HG03521 (cell line): Measurements from ENCODE around the gene PXYLP1.

ENCODE experiments used
- ATAC-seq: cut with Tn5 transposase; IDR thresholded peaks from one replicate; pipeline ENCODE4 v1.9.1; 2021; ENCODE audit warnings: mild to moderate bottlenecking, moderate library complexity; ENCODE audit not compliant: unreplicated experiment

The PXYLP1 gene

DNA sequence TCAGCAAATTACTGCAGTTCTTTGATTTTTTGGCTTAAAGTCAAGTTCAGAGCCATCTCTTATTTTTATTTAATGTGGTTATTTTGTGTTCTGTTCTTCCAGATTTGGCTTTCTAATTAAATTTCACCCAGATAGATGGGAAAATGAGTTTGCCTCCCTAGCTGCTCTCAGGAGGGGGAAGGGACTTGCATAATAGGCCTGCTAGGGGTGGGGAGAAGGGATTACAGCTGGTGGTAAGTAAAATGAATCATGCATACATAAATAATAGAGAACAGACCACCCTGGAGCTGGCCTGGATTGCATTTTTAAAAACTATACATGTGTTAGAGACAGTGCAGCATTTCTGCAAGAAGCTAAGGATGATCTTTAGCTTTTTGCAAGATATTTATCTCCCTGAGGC is 3.9 kb upstream of the PXYLP1 start:
- no peak for ATAC-seq

DNA sequence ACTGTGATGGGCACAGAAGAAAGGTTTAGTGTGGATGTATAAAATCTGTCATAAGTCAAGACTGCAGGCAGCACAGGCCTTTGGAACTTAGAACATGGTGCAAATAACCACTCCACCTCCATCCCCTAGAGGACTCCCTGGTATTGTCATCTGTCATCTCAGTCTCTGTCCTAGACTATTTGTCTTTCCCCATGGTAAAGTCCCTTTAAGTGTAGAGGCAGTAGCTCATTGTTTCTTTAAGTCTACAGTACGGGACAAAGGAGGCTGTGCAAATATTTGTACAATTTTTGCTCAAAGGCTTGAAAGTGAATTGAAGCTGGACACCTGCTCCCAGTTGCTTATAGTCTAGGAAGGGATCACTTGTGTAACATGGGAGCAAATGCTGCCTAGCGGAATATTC is 3.2 kb upstream of the PXYLP1 start:
- ATAC-seq = no peak

DNA sequence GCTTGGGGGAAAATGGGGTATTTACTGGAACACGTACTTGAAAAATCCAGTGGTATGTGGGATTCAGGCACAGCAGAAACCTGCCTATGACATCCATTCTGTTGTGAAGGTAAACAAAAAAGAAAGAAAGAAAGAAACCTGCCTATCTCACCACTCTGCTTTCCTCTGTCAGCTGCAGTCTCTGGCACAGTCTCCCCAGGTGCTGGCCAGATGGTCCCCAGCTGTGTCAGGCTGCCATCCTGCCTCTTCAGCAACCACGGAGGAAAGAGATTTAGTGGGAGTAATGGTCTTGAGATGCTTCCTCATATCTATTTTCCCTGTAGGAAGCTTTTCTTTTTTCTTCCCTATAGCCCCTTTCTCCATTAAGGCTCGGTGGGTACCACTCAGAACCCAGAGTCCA is 2.5 kb upstream of the PXYLP1 start:
- ATAC-seq = no peak

DNA sequence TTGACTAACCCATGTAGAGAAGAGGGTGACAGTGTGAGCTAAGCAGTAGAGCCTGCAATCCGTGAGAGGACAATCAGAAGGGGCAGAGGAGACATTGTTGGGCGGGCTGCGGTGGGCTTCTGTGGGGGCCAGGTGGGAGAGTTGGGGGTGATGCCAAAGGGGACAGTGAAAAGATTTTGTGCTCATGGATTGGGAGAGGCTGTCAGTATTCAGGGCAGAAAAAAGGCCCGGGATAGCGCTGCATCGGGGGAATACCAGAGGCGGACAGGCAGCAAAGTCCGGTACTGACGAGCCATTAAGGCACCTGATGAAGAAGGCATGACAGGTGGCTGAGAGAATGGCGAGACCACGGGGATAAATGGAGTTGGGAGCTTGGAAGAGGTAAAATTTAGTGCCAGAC is 1.3 kb upstream of the PXYLP1 start:
- no peak for ATAC-seq

DNA sequence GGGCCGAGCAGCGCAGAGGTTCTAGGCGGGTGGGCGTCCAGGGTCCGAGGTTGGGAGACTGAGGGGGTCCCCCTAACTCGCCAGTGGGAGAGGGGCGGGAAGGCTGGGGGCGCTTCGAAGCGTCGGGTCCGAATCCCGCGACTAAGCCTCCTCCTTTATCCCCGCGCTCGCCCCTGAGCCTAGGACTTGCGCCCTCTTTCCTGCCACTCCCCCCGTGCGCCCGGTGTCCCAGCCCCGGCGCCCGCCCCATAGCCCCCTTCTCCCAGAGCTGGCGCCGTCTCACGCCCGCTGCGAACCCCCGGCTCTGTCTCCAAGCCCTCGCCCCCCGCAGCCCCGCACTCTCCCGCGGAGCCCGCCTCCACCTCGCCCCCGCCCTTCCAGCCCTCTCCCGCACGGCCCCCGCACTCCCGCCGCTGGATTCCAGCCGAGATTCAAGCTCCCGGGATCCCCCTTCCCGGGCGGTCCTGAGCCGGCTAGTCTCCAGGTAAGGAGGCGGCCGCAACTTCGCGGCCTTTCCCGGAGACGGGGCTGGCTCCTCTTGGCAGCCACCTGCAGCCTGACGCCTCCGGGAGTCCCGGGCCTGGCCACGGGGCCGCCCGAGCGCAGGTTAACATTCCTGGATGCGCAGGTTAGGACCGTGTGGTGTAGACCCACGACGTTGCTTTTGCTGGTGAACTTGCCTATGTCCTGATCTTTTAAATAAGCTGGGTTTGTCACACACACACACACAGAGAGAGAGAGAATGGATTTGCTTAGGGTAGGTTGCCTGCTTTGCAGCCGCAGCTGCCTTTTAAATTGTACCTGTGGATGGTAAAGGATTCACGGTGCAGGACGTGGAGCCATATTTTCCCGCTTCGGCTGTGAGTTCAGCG is 563 bp downstream of the PXYLP1 start:
- no peak for ATAC-seq

DNA sequence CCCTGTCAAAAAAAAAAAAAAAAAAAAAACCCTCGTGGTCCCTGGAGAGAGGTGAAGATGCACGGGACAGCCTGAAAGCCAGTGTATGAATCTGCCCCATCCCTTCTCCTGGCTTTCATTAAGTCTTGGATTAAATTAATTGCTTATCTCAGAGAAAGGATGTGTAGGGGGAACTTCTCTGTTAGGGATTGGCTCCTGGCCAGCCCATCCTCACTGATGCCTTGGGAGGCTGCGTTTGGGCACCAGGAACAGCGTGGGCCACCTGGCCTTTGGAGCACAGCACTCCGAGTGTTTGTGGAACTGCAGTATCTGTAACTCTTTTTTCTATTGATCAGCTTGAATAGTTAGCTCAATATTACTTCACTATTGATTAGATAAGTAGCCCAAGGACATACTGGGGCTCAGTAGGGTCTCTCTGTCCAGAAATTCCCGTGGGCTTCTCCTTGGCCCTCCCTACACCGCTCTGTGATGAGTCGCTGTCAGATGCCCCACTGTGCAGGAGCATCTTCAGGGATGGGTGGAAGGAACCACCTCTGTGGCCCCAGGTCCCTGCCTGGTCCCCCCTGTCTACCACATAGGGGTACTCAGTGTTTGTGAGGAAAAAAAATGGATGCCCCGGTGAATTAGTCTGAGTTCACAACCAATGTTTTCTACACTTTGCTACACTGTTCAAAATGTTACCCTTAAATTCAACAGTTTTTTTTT is 2.0 kb downstream of the PXYLP1 start:
- no peak for ATAC-seq

DNA sequence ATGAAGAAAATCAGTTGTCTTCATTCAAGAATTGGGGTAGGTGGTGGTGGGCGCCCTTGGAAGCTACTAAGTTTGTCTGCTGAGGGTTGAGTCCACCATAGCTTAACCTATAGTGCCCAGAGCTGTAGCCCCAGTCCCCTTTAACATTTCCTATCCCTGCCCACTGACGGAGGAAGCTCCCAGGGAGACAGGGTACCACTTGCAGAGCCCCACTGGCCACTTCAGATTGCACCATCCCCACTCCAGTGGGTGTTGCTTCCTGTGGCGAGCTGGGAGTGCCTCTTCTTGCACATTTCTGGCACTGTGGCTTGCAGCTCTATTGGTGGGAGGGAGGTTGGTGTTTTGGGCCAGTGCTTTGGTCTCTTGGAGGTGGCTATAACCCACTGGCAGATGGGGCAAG is 2.7 kb downstream of the PXYLP1 start:
- no peak for ATAC-seq

DNA sequence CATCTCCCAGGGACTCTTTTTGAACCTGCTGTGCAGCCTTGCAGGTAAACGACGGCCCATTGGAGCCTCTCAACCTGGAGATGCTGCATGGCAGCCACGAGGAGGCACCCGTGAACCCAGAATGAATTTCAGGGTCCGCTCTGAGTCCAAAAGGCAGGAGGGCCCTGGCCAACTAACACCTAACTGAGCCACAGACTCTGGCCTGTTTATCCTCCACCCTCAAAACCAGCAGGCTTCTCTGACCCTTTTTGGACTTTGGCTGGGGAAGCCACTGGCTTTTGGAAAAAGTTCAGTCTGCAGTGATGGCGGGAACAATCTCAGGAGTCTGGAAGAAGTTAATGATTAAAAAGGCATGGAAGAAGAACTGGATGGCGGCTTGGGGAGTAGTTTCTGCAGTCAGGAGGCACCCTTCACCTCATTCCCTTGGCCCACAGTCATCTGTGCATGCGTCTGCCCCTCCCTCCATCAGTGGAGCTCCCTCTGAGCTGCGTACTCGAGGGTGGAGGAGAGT is 4.1 kb downstream of the PXYLP1 start:
- no peak for ATAC-seq

DNA sequence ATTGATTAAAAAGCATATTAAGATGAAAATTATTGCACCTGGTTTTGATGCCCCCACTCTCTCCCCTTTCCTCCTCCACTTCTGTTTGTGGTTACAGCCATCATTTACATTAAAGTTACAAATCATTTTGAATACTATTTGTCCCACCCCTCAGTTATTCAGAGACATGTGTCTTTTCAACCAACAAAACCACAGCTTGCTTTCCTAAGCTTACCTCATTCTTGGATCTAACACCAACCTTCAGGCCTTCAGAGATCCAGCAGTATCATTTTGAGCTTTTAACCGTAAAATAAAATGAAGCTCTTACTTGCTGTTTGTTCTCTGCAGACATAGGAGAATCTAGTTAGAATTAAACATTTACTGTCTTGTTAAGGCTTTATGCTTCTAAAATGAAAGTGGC is 4.7 kb downstream of the PXYLP1 start:
- ATAC-seq = no peak

DNA sequence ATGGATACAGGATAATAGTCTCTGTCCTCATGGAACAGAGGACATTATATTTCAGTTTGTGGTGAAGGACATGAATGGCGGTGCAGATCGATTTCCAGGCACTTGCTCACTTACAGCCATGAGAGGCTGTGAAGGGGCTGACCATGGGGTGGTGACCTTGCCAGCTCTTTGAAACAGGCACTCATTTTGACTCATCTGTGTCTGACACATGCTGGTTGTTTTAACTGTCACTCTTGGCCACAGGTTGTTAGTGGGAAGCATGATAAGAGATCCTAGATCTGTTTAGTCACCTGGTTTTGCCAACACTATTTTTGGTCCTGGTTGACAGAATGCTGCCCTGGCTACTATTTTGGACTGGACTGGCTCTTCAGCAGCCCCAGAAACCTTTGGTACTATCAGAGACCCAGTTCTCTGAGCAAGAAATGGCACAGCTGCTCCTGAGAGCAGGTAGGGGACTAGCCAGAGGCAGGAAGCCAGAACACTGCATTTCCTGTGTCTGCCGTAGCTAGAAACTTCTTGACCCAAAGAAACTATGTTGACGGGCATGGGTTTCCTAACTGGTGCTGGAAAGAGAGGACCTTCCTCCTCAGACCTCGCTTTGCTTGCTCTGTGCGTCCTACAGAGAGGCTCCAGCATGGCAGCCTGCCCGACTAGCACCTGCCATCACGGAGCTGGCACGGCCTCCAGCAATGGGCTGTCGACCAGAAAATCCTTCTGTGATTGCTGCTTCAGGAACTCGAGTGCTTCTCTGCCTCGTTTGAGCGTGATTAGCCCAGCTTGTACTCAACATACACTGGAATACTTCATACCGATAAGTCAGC is 6.3 kb downstream of the PXYLP1 start:
- ATAC-seq = no peak

DNA sequence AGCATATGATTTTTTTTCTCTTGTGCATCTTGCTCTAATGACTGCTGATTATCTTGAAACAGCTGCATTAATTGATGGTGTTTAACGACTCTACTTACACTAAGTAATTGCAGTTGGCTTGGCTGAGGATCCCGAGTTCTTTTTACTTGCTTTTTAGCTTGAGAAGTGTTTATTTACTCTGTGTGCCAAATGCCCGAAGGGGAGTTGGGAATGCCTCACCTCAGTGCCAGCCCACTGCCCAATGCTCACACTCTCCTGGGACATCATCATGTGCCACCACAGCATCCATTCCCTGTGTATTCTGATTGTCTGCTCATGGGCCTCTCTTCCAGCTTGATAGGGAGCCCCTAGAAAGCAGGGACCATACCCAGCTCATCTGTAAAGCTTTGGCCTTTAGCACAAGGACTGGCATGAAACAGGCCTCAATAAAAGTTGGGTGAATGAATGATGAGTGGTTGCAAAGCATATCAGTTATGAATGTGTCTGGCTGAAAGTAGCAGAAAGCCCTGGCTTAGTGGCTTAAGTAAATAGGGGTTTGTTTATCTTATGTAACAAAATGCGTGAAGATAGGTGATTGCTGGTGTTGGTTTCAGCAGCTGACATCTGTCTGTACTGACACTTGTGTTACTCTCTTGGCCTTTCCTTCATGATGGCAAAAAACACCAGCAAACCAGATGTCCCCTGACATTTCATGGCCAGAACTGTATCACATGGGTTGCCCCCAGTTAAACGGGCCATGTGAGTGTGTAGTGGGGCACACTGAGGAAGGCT is 8.1 kb downstream of the PXYLP1 start:
- ATAC-seq = no peak

DNA sequence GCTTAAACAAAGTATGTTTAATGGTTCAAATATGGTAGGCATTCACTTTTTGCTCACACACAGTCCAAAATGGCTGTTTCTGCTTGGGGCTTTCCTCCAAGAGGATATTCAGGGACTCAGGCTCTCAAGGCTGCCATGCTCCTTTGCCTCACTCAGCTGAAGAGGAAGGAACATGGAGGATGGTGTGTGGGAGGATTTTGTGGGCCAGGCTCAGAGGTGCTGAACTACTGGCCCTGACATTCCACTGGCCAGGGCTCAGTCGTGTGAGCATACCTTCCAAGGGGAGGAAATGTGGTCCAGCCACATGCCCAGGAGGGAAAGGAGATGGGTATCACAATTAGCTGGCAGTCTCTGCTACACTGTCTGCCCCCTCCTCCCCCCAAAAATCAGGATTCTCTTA is 8.7 kb downstream of the PXYLP1 start:
- no peak for ATAC-seq

DNA sequence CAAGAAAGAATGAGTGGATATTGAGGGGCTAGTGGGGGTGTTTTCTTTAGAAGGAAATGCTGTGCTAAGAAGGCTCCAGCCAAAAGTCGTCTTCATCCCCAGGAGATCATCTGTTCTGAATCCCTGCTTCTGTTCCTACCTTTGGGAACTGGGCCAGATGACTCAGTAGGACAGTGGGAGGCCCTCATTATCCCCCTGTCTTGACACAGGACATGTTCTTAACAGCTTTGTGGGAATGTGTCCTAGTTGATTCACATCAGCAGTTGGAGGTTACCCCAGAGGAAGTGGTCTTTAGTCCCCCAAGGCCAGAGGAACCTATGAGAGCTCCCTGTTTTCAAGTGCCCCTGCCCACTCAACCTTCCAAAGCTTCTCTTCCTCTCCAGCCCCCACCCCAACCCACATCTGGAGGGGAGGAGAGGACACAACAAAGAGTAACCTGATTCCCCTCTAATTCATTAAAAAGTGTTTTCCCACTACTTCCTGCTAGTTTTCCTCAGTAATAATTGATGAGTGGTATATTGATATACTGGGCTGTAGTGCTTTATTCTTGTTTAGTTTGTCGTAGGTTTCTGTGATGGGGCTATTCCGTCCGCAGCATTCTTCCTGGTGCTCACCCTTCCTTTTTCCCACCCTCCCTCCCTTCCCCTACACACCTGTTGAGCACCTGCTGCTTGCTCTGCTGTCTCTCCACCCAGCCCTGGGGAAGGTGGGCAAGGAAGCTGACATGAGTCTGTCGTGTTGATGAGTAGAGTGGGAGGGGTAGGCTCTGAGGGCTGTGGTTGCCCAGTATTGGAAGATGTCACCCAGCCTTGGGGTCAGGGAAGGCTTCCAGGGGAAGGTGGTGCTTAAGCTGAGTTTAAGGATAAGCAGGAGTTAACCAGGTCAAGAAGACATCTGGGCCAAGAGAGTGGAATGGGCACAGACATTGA is 9.3 kb downstream of the PXYLP1 start:
- no peak for ATAC-seq

DNA sequence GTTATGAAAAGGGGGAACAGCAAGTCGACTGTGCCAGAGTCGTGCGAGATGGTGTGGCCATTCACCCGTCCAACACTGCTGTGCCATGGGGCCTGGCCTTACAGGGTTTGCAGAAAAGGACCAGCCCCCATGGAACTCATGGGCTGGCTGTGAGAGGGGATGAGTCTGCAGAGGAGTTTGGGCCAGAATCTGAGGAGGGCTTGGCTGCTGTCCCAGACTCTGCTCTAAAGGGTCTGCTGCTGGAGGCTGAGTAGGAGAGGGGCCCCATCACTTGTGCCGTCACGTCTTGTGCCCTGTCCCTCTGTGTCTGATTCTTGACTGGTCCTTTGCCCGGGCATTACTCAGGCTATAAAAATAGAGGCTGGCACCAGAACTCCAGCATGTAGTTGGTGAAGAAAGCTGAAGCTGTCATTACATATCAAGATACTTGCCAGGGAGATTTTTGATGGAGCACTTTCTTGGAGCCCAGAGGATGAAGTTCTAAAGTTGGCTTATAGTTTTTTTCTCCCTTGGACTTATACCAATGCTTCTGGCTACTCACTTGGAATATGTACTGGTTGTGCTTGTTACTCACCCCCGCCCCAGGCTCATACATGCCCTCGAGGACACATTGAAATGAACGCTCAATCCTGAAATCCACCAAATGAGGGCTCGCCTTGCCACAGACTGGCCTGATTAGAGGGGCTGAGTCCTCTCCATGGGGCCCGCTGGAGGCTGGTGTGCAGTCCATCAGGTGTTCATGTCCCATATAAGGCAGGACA is 10.2 kb downstream of the PXYLP1 start:
- no peak for ATAC-seq

DNA sequence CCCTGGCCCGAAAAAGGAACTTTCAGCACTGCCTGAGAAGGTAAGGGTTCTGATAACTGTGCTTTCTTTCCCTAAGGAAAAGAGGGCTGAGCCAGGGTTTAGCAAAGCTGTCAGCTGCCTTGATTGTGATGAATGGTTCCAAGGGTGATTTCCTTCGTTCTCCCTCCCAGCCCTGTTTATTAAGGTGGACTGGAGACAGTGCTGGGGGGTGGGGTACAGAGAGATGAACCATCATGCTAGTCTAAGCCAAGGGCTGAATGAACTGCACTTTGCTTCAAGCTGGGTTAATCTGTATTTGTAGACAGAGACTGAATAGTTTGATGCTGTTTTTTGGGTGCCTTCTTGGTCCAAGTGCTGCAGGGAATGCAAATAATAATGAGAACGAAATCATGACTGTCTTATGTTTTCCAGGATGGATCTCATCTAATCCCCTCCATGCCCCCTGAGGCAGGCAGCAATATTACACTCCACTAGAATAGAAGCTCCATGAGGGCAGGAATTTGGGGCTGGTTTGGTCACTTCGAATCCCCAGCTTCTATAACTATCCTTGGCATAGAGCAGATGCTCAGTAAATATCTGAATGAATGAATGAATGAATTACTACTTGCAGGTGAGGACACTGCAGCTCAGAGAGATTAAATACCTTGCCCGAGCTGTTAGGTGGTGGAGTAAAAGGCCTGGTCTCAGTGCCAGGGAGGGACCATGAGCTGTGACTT is 10.9 kb downstream of the PXYLP1 start:
- ATAC-seq = no peak

DNA sequence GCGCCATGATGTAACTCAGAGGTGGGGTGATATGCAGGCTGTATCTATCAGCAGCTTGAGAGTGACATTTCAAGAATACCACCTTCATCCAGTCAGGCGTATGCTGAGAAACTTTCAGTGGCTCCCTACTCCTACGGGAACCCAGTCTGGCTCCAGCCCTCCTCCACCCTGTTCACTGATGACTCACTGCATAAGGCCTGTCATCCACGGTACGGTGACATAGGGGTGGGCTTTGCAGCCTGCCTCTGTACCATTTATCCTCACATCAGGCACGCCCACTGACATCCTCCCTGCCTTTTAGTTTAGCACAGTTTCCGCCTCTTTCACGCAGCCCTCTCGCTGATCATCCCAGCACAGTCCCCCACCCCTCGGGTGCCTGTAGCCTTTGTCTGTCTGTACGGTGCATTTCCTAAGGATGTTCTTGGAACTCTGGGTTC is 11.7 kb downstream of the PXYLP1 start:
- no peak for ATAC-seq

DNA sequence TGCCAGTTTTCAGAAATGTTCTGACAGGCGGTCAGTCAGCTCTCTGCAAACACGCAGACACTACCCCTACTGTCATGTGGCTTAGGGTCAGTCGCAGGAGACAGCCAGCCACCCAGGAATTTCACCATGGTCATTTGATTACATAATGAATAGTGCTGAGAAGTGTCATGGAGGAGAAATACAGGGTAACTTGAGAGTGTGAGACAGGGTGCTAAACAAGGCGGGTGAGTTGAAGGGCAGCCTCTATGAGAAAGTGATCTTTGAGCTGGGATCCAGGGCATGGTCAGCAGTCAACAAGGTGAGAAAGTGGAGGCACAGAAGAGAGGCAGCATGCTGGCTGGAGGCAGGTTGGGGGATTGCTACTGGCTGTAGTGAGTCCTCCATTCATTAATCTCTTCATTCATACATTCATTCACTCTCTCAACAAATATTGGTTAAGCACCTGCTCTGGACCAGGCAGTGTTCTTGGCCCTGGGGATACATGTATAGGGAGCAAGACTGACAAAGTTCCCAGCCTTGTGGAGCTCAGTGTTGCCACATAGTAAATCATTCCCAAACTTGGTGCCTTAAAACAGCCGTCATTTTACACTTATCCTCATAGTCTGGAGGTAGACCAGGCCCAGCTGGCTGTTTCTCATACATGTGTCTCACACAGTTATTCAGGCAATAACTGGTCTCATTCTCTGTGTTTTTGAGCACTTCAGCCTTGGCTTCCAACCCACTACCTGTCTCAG is 14.8 kb downstream of the PXYLP1 start:
- no peak for ATAC-seq

DNA sequence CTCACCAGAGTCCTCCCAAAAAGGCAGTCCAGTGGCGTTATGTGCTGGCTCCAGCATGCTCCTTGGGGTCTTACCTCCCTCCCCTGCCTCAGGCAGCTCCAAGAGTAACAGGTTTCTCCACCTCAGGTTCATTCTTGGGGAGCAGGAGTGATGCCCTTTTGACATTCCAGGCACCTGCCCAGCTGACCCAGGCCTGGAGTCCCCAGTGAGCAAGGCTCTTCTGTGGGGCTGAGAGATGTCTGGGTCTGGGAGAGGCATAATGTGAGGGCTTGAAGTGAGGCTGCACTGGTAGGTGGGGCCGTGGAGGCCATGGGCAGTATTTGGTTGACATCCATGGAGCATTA is 15.3 kb downstream of the PXYLP1 start:
- no peak for ATAC-seq
